ENCODE results near the gene ZSWIM3. TPM values are rescaled to one million over a fixed set of nuclear protein-coding genes. Genes with fewer than 3 reads are reported as not detected.

ZSWIM3 gene
- total and polyA plus RNA-seq, 2 of the 8 experiments (the other 6 are each of a cell fraction or from before 2014, with no cell fraction given), result 5.5 to 6.9 TPM

DNA sequence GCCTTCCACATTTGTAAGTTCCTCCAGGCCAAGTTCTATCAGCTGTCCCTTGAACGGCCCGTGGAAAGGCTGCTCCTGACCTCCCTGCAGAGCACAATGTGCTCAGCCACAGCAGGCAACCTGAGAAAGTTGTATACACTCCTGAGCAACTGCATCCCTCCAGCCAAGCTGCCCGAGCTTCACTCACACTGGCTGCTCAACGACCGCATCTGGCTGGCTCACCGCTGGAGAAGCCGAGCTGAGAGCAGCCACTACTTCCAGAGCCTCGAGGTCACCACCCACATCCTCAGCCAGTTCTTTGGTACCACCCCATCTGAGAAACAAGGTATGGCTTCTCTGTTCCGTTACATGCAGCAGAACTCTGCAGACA is 25.7 kb downstream of the ZSWIM3 start:
- ChIA-PET CTCF (ENCODE audit: partially characterized antibody) (interaction anchor here (1.0 to 2.4 kb wide), 5 partner anchors 7 to 112 kb away, joined by 3 to 14 read pairs (median 7); partner anchors contain the start of genes CTSA and NEURL2), POLR2A (ENCODE audit: partially characterized antibody) (interaction anchor here (0.5 to 5.7 kb wide), 18 partner anchors 8 to 752 kb away, joined by 3 to 55 read pairs (median 4); partner anchors contain the start of genes ACOT8, CTSA, NEURL2 and PCIF1)
- Histone ChIP-seq H4K20me1 (replicated peaks in 1 of 2; ENCODE audit: control insufficient read depth in 1 of 2, insufficient read depth in 2 of 2, low read length in 2 of 2) (peaks cover 0 to 7% of the 10 kb centered on the region in 2 experiments), H2BK15ac (ENCODE audit: low read length) (no peak overlapping the region), H2BK5ac (ENCODE audit: low read depth, low read length) (no peak overlapping the region), H3K9ac (replicated peaks in 1 of 4; ENCODE audit: extremely low read depth in 1 of 4, low read depth in 3 of 4, low read length in 3 of 4) (no peak overlapping the region), H3K27ac (ENCODE audit: low read depth, low read length) (no peak overlapping the region), H3K23ac (ENCODE audit: insufficient read length) (no peak overlapping the region), H3K36me3 (ENCODE audit: control insufficient read depth in 2 of 4, insufficient read depth in 4 of 4, low read length in 3 of 4) (peaks cover 10 to 18% (median 17%) of the 10 kb centered on the region in 4 experiments), H2BK120ac (replicated peaks; ENCODE audit: low read depth, low read length) (no peak overlapping the region), H3K4me2 (ENCODE audit: insufficient read depth in 1 of 2, low read depth in 2 of 2, low read length in 2 of 2) (no peak overlapping the region), H2AK5ac (ENCODE audit: low read depth, low read length) (no peak overlapping the region), H2BK20ac (ENCODE audit: low read length) (no peak overlapping the region), H4K8ac (ENCODE audit: extremely low read depth, insufficient read depth, low read length) (no peak overlapping the region), H4K91ac (replicated peaks; ENCODE audit: insufficient read length, low read length) (no peak overlapping the region), H3K9me3 (ENCODE audit: insufficient read depth in 2 of 2, low read depth in 1 of 2, low read length in 1 of 2) (no peaks in the 10 kb centered on the region), H4K5ac (ENCODE audit: insufficient read length, low read depth, low read length) (no peak overlapping the region), H3K27me3 (replicated peaks in 1 of 4; ENCODE audit: control insufficient read depth in 3 of 4, extremely low read depth in 1 of 4, insufficient read depth in 3 of 4, low read length in 3 of 4) (no peaks in the 10 kb centered on the region), H3K14ac (ENCODE audit: insufficient read length) (no peak overlapping the region), H3K79me1 (ENCODE audit: low read depth, low read length) (no peaks in the 10 kb centered on the region), H3K4me3 (ENCODE audit: extremely low read depth in 1 of 4, insufficient read depth in 2 of 4, low read depth in 3 of 4, low read length in 4 of 4) (no peak overlapping the region), H3K56ac (replicated peaks; ENCODE audit: insufficient read length, low read depth, low read length) (no peak overlapping the region), H2AFZ (ENCODE audit: low read length) (no peak overlapping the region), H3K79me2 (ENCODE audit: control insufficient read depth in 1 of 2, insufficient read depth in 2 of 2, low read length in 2 of 2) (peaks cover 0 to 16% of the 10 kb centered on the region in 2 experiments; a peak in 1 of 4 replicates), H3K4ac (replicated peaks; ENCODE audit: insufficient read length, low read depth, low read length) (no peak overlapping the region), H3K23me2 (ENCODE audit: low read depth, low read length) (peaks cover 5% of the 10 kb centered on the region), H2BK12ac (ENCODE audit: low read depth, low read length) (no peak overlapping the region), H3K4me1 (replicated peaks in 1 of 4; ENCODE audit: control insufficient read depth in 3 of 4, insufficient read depth in 4 of 4, low read length in 3 of 4) (no peaks in the 10 kb centered on the region), H3K18ac (ENCODE audit: extremely low read depth, low read length) (no peak overlapping the region)
- WGBS, 2 experiments (ENCODE audit: extremely low coverage in 1 of 2, insufficient coverage in 1 of 2, insufficient read length in 1 of 2, insufficient replicate concordance in 2 of 2, low coverage in 1 of 2, low lambda C conversion rate in 2 of 2, missing lambda C conversion rate in 1 of 2), result 97% methylated on average over 9 of the region's 9 CpGs; no CpG with 5 or more reads in 1 of the 2 experiments
- no peak for DNase-seq (ENCODE audit: low read depth in 1 of 2, low spot score in 2 of 2)
- FAIRE-seq, result no peak
- TF ChIP-seq SRF (IDR thresholded peaks at IDR 0.05; ENCODE audit: low read depth, low read length) (no peak), SP2 (IDR thresholded peaks at IDR 0.05; ENCODE audit: low read length) (no peak), TAF7 (optimal IDR thresholded peaks at IDR 0.05; ENCODE audit: borderline replicate concordance, low read depth, low read length) (no peak), EP300 (IDR thresholded peaks at IDR 0.05; ENCODE audit: borderline replicate concordance in 1 of 2, low read depth in 2 of 2, low read length in 2 of 2) (no peak), NANOG (IDR thresholded peaks at IDR 0.05; ENCODE audit: insufficient read depth, low read depth, low read length, poor library complexity, severe bottlenecking) (no peak), TCF12 (IDR thresholded peaks at IDR 0.05; ENCODE audit: low read depth, low read length) (no peak), CHD1 (IDR thresholded peaks at IDR 0.05; ENCODE audit: low read depth, low read length) (no peak), MAFK (IDR thresholded peaks at IDR 0.05; ENCODE audit: low read depth, low read length) (no peak), SP4 (IDR thresholded peaks at IDR 0.05; ENCODE audit: low read length) (no peak), RNF2 (IDR thresholded peaks at IDR 0.05; ENCODE audit: borderline replicate concordance, low read depth, low read length, missing control alignments, poor library complexity, severe bottlenecking) (no peak), CREB1 (IDR thresholded peaks at IDR 0.05) (no peak)
- TF ChIP-seq, protein P1, sequence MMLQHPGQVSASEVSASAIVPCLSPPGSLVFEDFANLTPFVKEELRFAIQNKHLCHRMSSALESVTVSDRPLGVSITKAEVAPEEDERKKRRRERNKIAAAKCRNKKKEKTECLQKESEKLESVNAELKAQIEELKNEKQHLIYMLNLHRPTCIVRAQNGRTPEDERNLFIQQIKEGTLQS (IDR thresholded peaks at IDR 0.05; ENCODE audit: insufficient read depth, low read depth, low read length), result no peak
- TF ChIP-seq, protein P2, sequence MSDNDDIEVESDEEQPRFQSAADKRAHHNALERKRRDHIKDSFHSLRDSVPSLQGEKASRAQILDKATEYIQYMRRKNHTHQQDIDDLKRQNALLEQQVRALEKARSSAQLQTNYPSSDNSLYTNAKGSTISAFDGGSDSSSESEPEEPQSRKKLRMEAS (IDR thresholded peaks at IDR 0.05), result no peak
